ENCODE results near the gene MLKL. TPM values are rescaled to one million over a fixed set of nuclear protein-coding genes. Genes with fewer than 3 reads are reported as not detected.

Gene MLKL
- total and polyA plus RNA-seq, 9 donors: 1.5 to 9.5 (median 2.5) TPM

DNA sequence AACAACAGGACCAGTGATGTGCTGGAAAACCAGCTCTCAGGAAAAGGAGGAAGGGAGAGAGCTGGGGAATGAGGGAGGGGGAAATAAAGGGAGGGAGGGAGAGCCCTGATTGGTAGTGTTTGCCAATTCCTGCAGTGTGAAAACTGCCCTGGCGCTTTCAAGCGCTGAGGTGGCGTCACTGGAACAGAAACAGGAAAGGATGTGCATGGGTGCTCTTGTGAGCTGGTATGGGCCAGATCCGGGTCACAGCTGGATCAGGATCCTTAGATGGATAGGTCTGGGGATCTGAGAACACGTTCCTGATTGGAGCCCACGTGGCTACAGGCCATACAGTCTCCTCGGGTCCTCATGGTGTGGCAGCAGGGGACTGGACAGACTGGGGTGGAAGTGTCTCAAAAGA is 16.7 kb upstream of the MLKL start:
- WGBS, 3 donors: 78 to 89% (median 84%) methylated on average over 7 of the region's 7 CpGs
- intact Hi-C loops (cut with DNase I): no loop called here

DNA sequence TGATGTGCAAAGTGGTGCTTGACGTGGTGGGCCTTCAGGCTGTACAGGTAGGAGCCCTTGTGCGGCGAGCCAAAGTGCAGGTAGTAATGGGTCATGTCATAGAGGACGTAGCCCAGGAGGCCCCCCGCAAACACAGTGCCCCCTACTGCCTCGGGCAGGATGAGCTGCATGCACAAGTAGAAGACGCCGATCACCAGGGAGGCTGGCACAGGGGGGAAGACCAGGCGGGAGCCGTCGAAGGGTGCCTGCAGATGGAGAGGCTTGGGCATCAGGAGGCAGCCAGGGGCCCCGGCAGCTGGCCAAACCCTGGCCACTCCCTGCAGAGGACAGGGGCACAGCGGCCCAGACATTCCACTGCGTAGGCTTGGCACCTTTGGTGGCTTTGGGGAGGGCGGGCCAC is 15.7 kb upstream of the MLKL start:
- Histone ChIP-seq H3K4me3 (no peak overlapping the region), H3K27ac (no peak overlapping the region), H3K9me3 (no peaks in the 10 kb centered on the region), H3K4me1 (ENCODE audit: insufficient read depth) (no peaks in the 10 kb centered on the region), H3K27me3 (no peaks in the 10 kb centered on the region), H3K36me3 (no peaks in the 10 kb centered on the region)
- TF ChIP-seq, protein P1, sequence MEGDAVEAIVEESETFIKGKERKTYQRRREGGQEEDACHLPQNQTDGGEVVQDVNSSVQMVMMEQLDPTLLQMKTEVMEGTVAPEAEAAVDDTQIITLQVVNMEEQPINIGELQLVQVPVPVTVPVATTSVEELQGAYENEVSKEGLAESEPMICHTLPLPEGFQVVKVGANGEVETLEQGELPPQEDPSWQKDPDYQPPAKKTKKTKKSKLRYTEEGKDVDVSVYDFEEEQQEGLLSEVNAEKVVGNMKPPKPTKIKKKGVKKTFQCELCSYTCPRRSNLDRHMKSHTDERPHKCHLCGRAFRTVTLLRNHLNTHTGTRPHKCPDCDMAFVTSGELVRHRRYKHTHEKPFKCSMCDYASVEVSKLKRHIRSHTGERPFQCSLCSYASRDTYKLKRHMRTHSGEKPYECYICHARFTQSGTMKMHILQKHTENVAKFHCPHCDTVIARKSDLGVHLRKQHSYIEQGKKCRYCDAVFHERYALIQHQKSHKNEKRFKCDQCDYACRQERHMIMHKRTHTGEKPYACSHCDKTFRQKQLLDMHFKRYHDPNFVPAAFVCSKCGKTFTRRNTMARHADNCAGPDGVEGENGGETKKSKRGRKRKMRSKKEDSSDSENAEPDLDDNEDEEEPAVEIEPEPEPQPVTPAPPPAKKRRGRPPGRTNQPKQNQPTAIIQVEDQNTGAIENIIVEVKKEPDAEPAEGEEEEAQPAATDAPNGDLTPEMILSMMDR (IDR thresholded peaks at IDR 0.05): no peak
- no peak for TF ChIP-seq EP300 (IDR thresholded peaks at IDR 0.05)
- TF ChIP-seq POLR2A (IDR thresholded peaks at IDR 0.05): no peak
- DNase-seq: no peak
- intact Hi-C loops (cut with DNase I): no loop called here
- 82 to 92% (median 87%) methylated on average over 15 of the region's 15 CpGs for WGBS, 3 donors

More for the DNA sequence above, 16.7 kb upstream of the MLKL start:
- no peaks in the 10 kb centered on the region for H3K9me3 ChIP-seq
- no peak for DNase-seq
- TF ChIP-seq, protein P1 (IDR thresholded peaks at IDR 0.05): no peak
- TF ChIP-seq POLR2A (IDR thresholded peaks at IDR 0.05) (no peak), EP300 (IDR thresholded peaks at IDR 0.05) (no peak)
- H3K27ac ChIP-seq: no peak overlapping the region
- no peaks in the 10 kb centered on the region for H3K27me3 ChIP-seq
- H3K36me3 ChIP-seq: no peaks in the 10 kb centered on the region
- H3K4me3 ChIP-seq: no peak overlapping the region
- H3K4me1 ChIP-seq (ENCODE audit: insufficient read depth): no peaks in the 10 kb centered on the region

DNA sequence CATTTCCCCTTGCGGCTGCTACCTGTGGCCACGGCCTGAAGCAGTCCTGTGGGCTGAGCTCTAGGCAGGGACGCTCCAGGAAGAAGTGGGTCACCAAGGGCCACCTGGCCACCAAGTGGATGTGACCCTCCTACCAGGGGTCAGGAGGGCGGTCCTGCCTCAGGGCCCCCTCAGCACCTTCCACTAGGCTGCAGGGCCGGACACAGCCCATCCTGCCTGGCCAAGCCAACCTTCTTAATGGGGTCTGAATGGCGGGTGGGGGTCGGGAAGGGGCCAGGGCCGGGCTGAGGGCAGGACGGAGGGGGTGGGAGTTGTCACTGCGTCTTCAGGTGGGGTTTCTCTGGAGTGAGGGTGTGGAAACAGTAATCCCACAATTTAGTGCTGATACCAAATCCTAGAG is 13.2 kb upstream of the MLKL start:
- no peaks in the 10 kb centered on the region for H3K27me3 ChIP-seq
- WGBS, 3 donors: 88 to 91% (median 89%) methylated on average over 10 of the region's 10 CpGs
- no peaks in the 10 kb centered on the region for H3K4me1 ChIP-seq (ENCODE audit: insufficient read depth)
- no peak for DNase-seq
- H3K36me3 ChIP-seq: no peaks in the 10 kb centered on the region
- H3K27ac ChIP-seq: no peak overlapping the region
- intact Hi-C loops (cut with DNase I): no loop called here
- TF ChIP-seq EP300 (IDR thresholded peaks at IDR 0.05): no peak
- TF ChIP-seq, protein P1 (IDR thresholded peaks at IDR 0.05): no peak
- no peak for TF ChIP-seq POLR2A (IDR thresholded peaks at IDR 0.05)
- no peaks in the 10 kb centered on the region for H3K9me3 ChIP-seq
- no peak overlapping the region for H3K4me3 ChIP-seq

DNA sequence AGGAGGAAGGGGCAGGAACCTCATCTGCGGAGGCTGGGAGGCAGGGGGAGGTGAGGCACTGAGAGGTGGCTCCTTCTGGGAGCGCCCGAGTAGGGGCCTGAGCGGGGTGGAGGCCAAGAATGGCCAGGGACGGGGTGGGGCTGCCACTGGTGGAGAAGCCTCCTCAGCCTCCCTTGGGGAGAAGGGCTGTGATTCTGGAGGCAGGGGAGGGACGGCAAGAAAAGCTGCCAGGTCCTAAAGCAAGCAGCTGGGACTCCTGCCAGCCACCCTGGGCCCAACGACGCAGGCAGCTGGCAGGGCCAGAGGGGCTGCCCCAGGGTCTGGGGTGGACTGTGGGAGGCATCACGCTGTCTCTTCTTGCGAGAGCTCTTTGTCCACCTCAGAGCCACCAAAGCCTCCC is 12.7 kb upstream of the MLKL start:
- no peak overlapping the region for H3K27ac ChIP-seq
- intact Hi-C loops (cut with DNase I): no loop called here
- WGBS, 3 donors: 55 to 64% (median 63%) methylated on average over 10 of the region's 10 CpGs

More for the DNA sequence above, 12.7 kb upstream of the MLKL start:
- no peak for DNase-seq
- TF ChIP-seq EP300 (IDR thresholded peaks at IDR 0.05) (no peak), POLR2A (IDR thresholded peaks at IDR 0.05) (no peak)
- TF ChIP-seq, protein P1 (IDR thresholded peaks at IDR 0.05): no peak
- no peaks in the 10 kb centered on the region for H3K27me3 ChIP-seq
- H3K36me3 ChIP-seq: no peaks in the 10 kb centered on the region
- H3K4me1 ChIP-seq (ENCODE audit: insufficient read depth): no peaks in the 10 kb centered on the region
- no peaks in the 10 kb centered on the region for H3K9me3 ChIP-seq
- no peak overlapping the region for H3K4me3 ChIP-seq

All from ovary (tissue), 9 donors.